Muscle layer of duodenum (tissue), 2 donors: Measurements from ENCODE around the gene TENT4B.

ENCODE experiments used
- H3K27ac ChIP-seq: one replicate; pipeline ENCODE4 v1.7.0; 2013; ENCODE audit warnings: mild to moderate bottlenecking, low read length
- H3K27me3 ChIP-seq: one replicate; pipeline ENCODE4 v1.7.0; 2013; ENCODE audit warnings: low read depth, mild to moderate bottlenecking, control low read depth, low read length
- H3K36me3 ChIP-seq, 2 donors: one replicate each; pipeline ENCODE4 v1.7.0; 2013; ENCODE audit warnings: low read length in 2 of 2, control low read depth in 1 of 2, mild to moderate bottlenecking in 1 of 2; ENCODE audit not compliant: insufficient read depth in 2 of 2, control insufficient read depth in 1 of 2
- H3K4me1 ChIP-seq, 2 donors: one replicate each; pipeline ENCODE4 v1.7.0; 2013; ENCODE audit warnings: low read length in 2 of 2, mild to moderate bottlenecking in 2 of 2, control low read depth in 1 of 2, moderate library complexity in 1 of 2; ENCODE audit not compliant: insufficient read depth in 2 of 2, control insufficient read depth in 1 of 2
- H3K4me3 ChIP-seq, 2 donors: one replicate each; pipeline ENCODE4 v1.7.0; 2013; ENCODE audit warnings: low read length in 2 of 2, low read depth in 1 of 2, mild to moderate bottlenecking in 1 of 2
- H3K9me3 ChIP-seq, 2 donors: one replicate each; pipeline ENCODE4 v1.7.0; 2013; ENCODE audit warnings: low read length in 2 of 2, control low read depth in 1 of 2, mild to moderate bottlenecking in 1 of 2; ENCODE audit not compliant: control insufficient read depth in 1 of 2
- donor health status: healthy.

The TENT4B gene

GRCh38 chr16:50216231-50216630 lies 63.1 kb downstream of the TENT4B start:
- no peak overlapping the region for H3K27ac ChIP-seq
- no peaks in the 10 kb centered on the region for H3K27me3 ChIP-seq
- H3K4me3 ChIP-seq: no peak overlapping the region
- H3K9me3 ChIP-seq: no peaks in the 10 kb centered on the region
- H3K4me1 ChIP-seq: peaks cover 0 to 4% of the 10 kb centered on the region in 2 donors
- peaks cover 18 to 44% of the 10 kb centered on the region in 2 donors for H3K36me3 ChIP-seq

GRCh38 chr16:50219402-50219975 lies 66.4 kb downstream of the TENT4B start:
- Histone ChIP-seq H3K36me3 (peaks cover 16 to 47% of the 10 kb centered on the region in 2 donors), H3K4me3 (no peak overlapping the region), H3K4me1 (peaks cover 0 to 5% of the 10 kb centered on the region in 2 donors), H3K27me3 (no peaks in the 10 kb centered on the region), H3K27ac (no peak overlapping the region), H3K9me3 (no peaks in the 10 kb centered on the region)

- peaks cover 37 to 39% of the 10 kb centered on the region in 2 donors for H3K36me3 ChIP-seq
Measured at GRCh38 chr16:50224286-50224685, 71.2 kb downstream of the TENT4B start.

GRCh38 chr16:50227120-50227519 lies 74.0 kb downstream of the TENT4B start:
- Histone ChIP-seq H3K9me3 (no peaks in the 10 kb centered on the region), H3K4me1 (peaks cover 0 to 8% of the 10 kb centered on the region in 2 donors), H3K36me3 (peaks cover 33 to 36% of the 10 kb centered on the region in 2 donors), H3K27me3 (no peaks in the 10 kb centered on the region), H3K27ac (no peak overlapping the region), H3K4me3 (no peak overlapping the region)

More at GRCh38 chr16:50224286-50224685, 71.2 kb downstream of the TENT4B start:
- Histone ChIP-seq H3K9me3 (no peaks in the 10 kb centered on the region), H3K4me1 (peaks cover 0 to 5% of the 10 kb centered on the region in 2 donors), H3K27ac (no peak overlapping the region), H3K27me3 (no peaks in the 10 kb centered on the region), H3K4me3 (no peak overlapping the region)

- Histone ChIP-seq H3K9me3 (no peaks in the 10 kb centered on the region), H3K4me1 (peaks cover 0 to 8% of the 10 kb centered on the region in 2 donors), H3K4me3 (no peak overlapping the region), H3K27ac (no peak overlapping the region), H3K27me3 (no peaks in the 10 kb centered on the region), H3K36me3 (peaks cover 30 to 40% of the 10 kb centered on the region in 2 donors)
Measured at GRCh38 chr16:50227665-50228064, 74.6 kb downstream of the TENT4B start.

GRCh38 chr16:50228364-50228868 lies 75.3 kb downstream of the TENT4B start:
- H3K4me1 ChIP-seq: peaks cover 0 to 8% of the 10 kb centered on the region in 2 donors
- H3K27ac ChIP-seq: no peak overlapping the region
- H3K9me3 ChIP-seq: no peaks in the 10 kb centered on the region
- no peaks in the 10 kb centered on the region for H3K27me3 ChIP-seq
- no peak overlapping the region for H3K4me3 ChIP-seq
- H3K36me3 ChIP-seq: peaks cover 30 to 41% of the 10 kb centered on the region in 2 donors

GRCh38 chr16:50229149-50229726 lies 76.1 kb downstream of the TENT4B start:
- Histone ChIP-seq H3K27ac (no peak overlapping the region), H3K27me3 (no peaks in the 10 kb centered on the region), H3K9me3 (no peaks in the 10 kb centered on the region), H3K36me3 (peaks cover 30 to 40% of the 10 kb centered on the region in 2 donors), H3K4me1 (peaks cover 0 to 3% of the 10 kb centered on the region in 2 donors), H3K4me3 (no peak overlapping the region)

GRCh38 chr16:50234771-50235556 lies 81.9 kb downstream of the TENT4B start:
- Histone ChIP-seq H3K27ac (no peak overlapping the region), H3K4me1 (peaks cover 0 to 3% of the 10 kb centered on the region in 2 donors), H3K9me3 (no peaks in the 10 kb centered on the region), H3K4me3 (no peak overlapping the region), H3K36me3 (peaks cover 0 to 5% of the 10 kb centered on the region in 2 donors), H3K27me3 (no peaks in the 10 kb centered on the region)

- Histone ChIP-seq H3K27me3 (no peaks in the 10 kb centered on the region), H3K4me1 (no peaks in the 10 kb centered on the region), H3K9me3 (no peaks in the 10 kb centered on the region), H3K36me3 (peaks cover 0 to 5% of the 10 kb centered on the region in 2 donors), H3K4me3 (no peak overlapping the region), H3K27ac (no peak overlapping the region)
Measured at GRCh38 chr16:50235581-50235980, 82.5 kb downstream of the TENT4B start.

- Histone ChIP-seq H3K36me3 (no peaks in the 10 kb centered on the region), H3K4me1 (no peaks in the 10 kb centered on the region), H3K9me3 (no peaks in the 10 kb centered on the region), H3K27me3 (no peaks in the 10 kb centered on the region), H3K4me3 (no peak overlapping the region), H3K27ac (no peak overlapping the region)
Measured at GRCh38 chr16:50238314-50238713, 85.2 kb downstream of the TENT4B start.

GRCh38 chr16:50238868-50239301 lies 85.8 kb downstream of the TENT4B start:
- Histone ChIP-seq H3K36me3 (no peaks in the 10 kb centered on the region), H3K4me1 (no peaks in the 10 kb centered on the region), H3K9me3 (no peaks in the 10 kb centered on the region), H3K27me3 (no peaks in the 10 kb centered on the region), H3K4me3 (no peak overlapping the region), H3K27ac (no peak overlapping the region)
